ENCODE results near the gene CELF1.

Gene CELF1

DNA sequence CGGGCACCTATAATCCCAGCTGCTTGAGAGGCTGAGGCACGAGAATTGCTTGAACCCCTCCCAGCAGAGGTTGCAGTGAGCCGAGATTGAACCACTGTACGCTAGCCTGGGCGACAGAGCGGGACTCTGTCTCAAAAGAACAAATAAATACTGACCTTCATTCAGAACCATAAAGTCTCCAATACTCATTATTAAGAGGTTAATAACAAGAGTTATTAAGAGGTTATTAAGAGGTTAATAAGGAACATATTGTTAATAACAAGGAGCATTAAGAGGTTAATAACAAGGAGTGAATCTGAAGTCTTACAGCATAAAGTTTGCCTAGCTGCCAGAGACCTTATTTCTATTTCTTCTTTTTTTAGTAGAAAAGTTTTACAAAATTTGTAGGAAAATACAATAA, 7.6 kb downstream of the CELF1 start:
- TF ChIP-seq CTCF (IDR thresholded peaks at IDR 0.05; ENCODE audit: low read length) (no peak), EZH2 (optimal IDR thresholded peaks at IDR 0.05; ENCODE audit: low read depth, low read length) (no peak), EZH2phosphoT487 (IDR thresholded peaks at IDR 0.05; ENCODE audit: low read length) (no peak)
- no peak overlapping the region for H3K9ac ChIP-seq (ENCODE audit: low read length)
- H3K27me3 ChIP-seq (replicated peaks; ENCODE audit: insufficient read depth, low read length) = no peaks in the 10 kb centered on the region
- no peaks in the 10 kb centered on the region for H3K9me3 ChIP-seq (replicated peaks; ENCODE audit: insufficient read depth, low read length)
- peaks cover 51% of the 10 kb centered on the region for H4K20me1 ChIP-seq (ENCODE audit: insufficient read depth, low read length)
- H3K27ac ChIP-seq (ENCODE audit: low read length) = no peak overlapping the region
- H3K4me2 ChIP-seq (ENCODE audit: low read depth, low read length) = no peak overlapping the region
- H3F3A ChIP-seq (ENCODE audit: insufficient read depth, low read length) = no peaks in the 10 kb centered on the region; the same call in 1 of the 2 replicates
- H2AFZ ChIP-seq (ENCODE audit: low read length) = no peak overlapping the region
- H3K4me1 ChIP-seq (ENCODE audit: low read length) = 0 out of 2 replicates have a peak, but pooled peaks cover 1% of the 10 kb centered on the region
- H3K79me2 ChIP-seq (ENCODE audit: low read length) = peaks cover 98% of the 10 kb centered on the region
- no peaks in the 10 kb centered on the region for H3K9me2 ChIP-seq (replicated peaks; ENCODE audit: insufficient read depth, low read length)
- no peak for DNase-seq
- no peaks in the 10 kb centered on the region for H3K36me3 ChIP-seq (replicated peaks; ENCODE audit: insufficient read depth, low read length)
- no peak overlapping the region for H3K4me3 ChIP-seq (ENCODE audit: low read length)

GRCh38 chr11:47541070-47541469, 11.9 kb downstream of the CELF1 start:
- Histone ChIP-seq H4K20me1 (ENCODE audit: insufficient read depth, low read length) (peaks cover 56% of the 10 kb centered on the region), H2AFZ (ENCODE audit: low read length) (no peak overlapping the region), H3K9me2 (replicated peaks; ENCODE audit: insufficient read depth, low read length) (no peaks in the 10 kb centered on the region), H3K4me1 (ENCODE audit: low read length) (no peaks in the 10 kb centered on the region), H3F3A (ENCODE audit: insufficient read depth, low read length) (no peaks in the 10 kb centered on the region), H3K9ac (ENCODE audit: low read length) (no peak overlapping the region), H3K36me3 (replicated peaks; ENCODE audit: insufficient read depth, low read length) (no peaks in the 10 kb centered on the region), H3K4me3 (ENCODE audit: low read length) (no peak overlapping the region), H3K27me3 (replicated peaks; ENCODE audit: insufficient read depth, low read length) (no peaks in the 10 kb centered on the region), H3K27ac (ENCODE audit: low read length) (no peak overlapping the region), H3K79me2 (ENCODE audit: low read length) (peaks cover 98% of the 10 kb centered on the region), H3K4me2 (ENCODE audit: low read depth, low read length) (no peak overlapping the region), H3K9me3 (replicated peaks; ENCODE audit: insufficient read depth, low read length) (no peaks in the 10 kb centered on the region)
- no peak for DNase-seq
- TF ChIP-seq EZH2phosphoT487 (IDR thresholded peaks at IDR 0.05; ENCODE audit: low read length) (no peak), CTCF (IDR thresholded peaks at IDR 0.05; ENCODE audit: low read length) (no peak), EZH2 (optimal IDR thresholded peaks at IDR 0.05; ENCODE audit: low read depth, low read length) (no peak)

- Histone ChIP-seq H3K9me2 (replicated peaks; ENCODE audit: insufficient read depth, low read length) (no peaks in the 10 kb centered on the region), H3K4me1 (ENCODE audit: low read length) (no peaks in the 10 kb centered on the region), H3K36me3 (replicated peaks; ENCODE audit: insufficient read depth, low read length) (no peaks in the 10 kb centered on the region), H3K9ac (ENCODE audit: low read length) (no peak overlapping the region), H2AFZ (ENCODE audit: low read length) (no peak overlapping the region), H3K27ac (ENCODE audit: low read length) (no peak overlapping the region), H3K79me2 (ENCODE audit: low read length) (peaks cover 100% of the 10 kb centered on the region), H3K9me3 (replicated peaks; ENCODE audit: insufficient read depth, low read length) (no peaks in the 10 kb centered on the region), H3K27me3 (replicated peaks; ENCODE audit: insufficient read depth, low read length) (no peaks in the 10 kb centered on the region), H4K20me1 (ENCODE audit: insufficient read depth, low read length) (peaks cover 52% of the 10 kb centered on the region), H3K4me3 (ENCODE audit: low read length) (no peak overlapping the region), H3F3A (ENCODE audit: insufficient read depth, low read length) (no peaks in the 10 kb centered on the region), H3K4me2 (ENCODE audit: low read depth, low read length) (no peak overlapping the region)
- no peak for DNase-seq
- TF ChIP-seq EZH2 (optimal IDR thresholded peaks at IDR 0.05; ENCODE audit: low read depth, low read length) (no peak), EZH2phosphoT487 (IDR thresholded peaks at IDR 0.05; ENCODE audit: low read length) (no peak), CTCF (IDR thresholded peaks at IDR 0.05; ENCODE audit: low read length) (no peak)
Observed at GRCh38 chr11:47539681-47540039, 13.3 kb downstream of the CELF1 start.

Measured in MM.1S (cell line).